Endothelial cell of umbilical vein (primary cell): ENCODE data around the gene LRRK1. TPM values are rescaled to one million over a fixed set of nuclear protein-coding genes. Genes with fewer than 3 reads are reported as not detected.

ENCODE experiments used
- BruUV-seq: library from RNA; stranded (reverse); fragments of 400-500 nt; replicated peaks from 2 replicates; lab custom pipeline; 2021; lab: Mats Ljungman, UMichigan
- CTCF ChIA-PET: fragments of 300-600, 350-600 bp; sonication (Branson Sonifier 250); formaldehyde crosslinking; loops from one replicate; lab custom pipeline; 2021; ENCODE audit warnings: antibody characterized with exemption, inconsistent platforms; lab: Charles Lee
- POLR2A ChIA-PET: fragments of 300-600, 350-600 bp; sonication (Branson Sonifier 250); formaldehyde crosslinking; loops from one replicate; lab custom pipeline; 2021; ENCODE audit warnings: antibody characterized with exemption, inconsistent platforms; lab: Charles Lee
- DNase-seq: peaks from one replicate; pipeline ENCODE4 v3.0.0-alpha.2; 2011; ENCODE audit warnings: low read depth, low spot score
- FAIRE-seq: peaks from 2 replicates; lab custom pipeline; 2011; peaks lifted over from hg19 to GRCh38; lab: Jason Lieb, UNC
- H2AFZ ChIP-seq: 2 replicates; pipeline ENCODE4 v1.6.0; 2012; ENCODE audit warnings: low read depth, low read length, control low read depth, inconsistent platforms
- H3K27ac ChIP-seq: 2 replicates; pipeline ENCODE4 v1.5.1; 2011; ENCODE audit warnings: low read depth, mild to moderate bottlenecking, control low read depth, low read length, moderate library complexity; ENCODE audit not compliant: insufficient read depth
- H3K27me3 ChIP-seq, 2 experiments: 2 replicates each; pipeline versions ENCODE4 v1.6.0 to v1.6.1; 2011; ENCODE audit warnings: low read length in 2 of 2, mixed read lengths in 1 of 2; ENCODE audit not compliant: control insufficient read depth in 2 of 2, insufficient read depth in 2 of 2
- H3K36me3 ChIP-seq, 2 experiments: 2 replicates in 1 of 2; 3 replicates in 1 of 2; pipeline ENCODE4 v1.5.1; 2011; ENCODE audit warnings: low read length in 2 of 2, mild to moderate bottlenecking in 1 of 2, moderate library complexity in 1 of 2; ENCODE audit not compliant: control insufficient read depth in 2 of 2, insufficient read depth in 2 of 2; ENCODE audit errors: extremely low read depth in 1 of 2
- H3K4me1 ChIP-seq: 3 replicates; pipeline ENCODE4 v1.5.1; 2011; ENCODE audit warnings: mild to moderate bottlenecking, low read length; ENCODE audit not compliant: control insufficient read depth, insufficient read depth; ENCODE audit errors: extremely low read depth
- H3K4me2 ChIP-seq: 2 replicates; pipeline ENCODE4 v1.6.1; 2011; ENCODE audit warnings: low read length, control low read depth, mixed read lengths; ENCODE audit not compliant: insufficient read depth
- H3K4me3 ChIP-seq, 3 experiments: fragments of 200-600 bp in 1 of 3; sonication (generic), shearing (Covaris generic) in 1 of 3; replicated peaks in 1 of 3; 2 replicates each; pipeline ENCODE4 v1.5.1; 2011 to 2016; ENCODE audit warnings: control low read depth in 3 of 3, low read length in 3 of 3, mild to moderate bottlenecking in 2 of 3, inconsistent platforms in 1 of 3, low read depth in 1 of 3, moderate library complexity in 1 of 3; ENCODE audit not compliant: insufficient read depth in 1 of 3
- H3K79me2 ChIP-seq: 2 replicates; pipeline ENCODE4 v1.6.0; 2012; ENCODE audit warnings: low read length, inconsistent platforms; ENCODE audit not compliant: control insufficient read depth, insufficient read depth
- H3K9ac ChIP-seq: replicated peaks from 2 replicates; pipeline ENCODE3; 2011; ENCODE audit warnings: low read length, control low read depth; ENCODE audit not compliant: insufficient read depth; ENCODE audit errors: extremely low read depth
- H3K9me1 ChIP-seq: replicated peaks from 3 replicates; pipeline ENCODE4 v1.6.0; 2011; ENCODE audit warnings: mild to moderate bottlenecking, low read length; ENCODE audit not compliant: control insufficient read depth, insufficient read depth; ENCODE audit errors: extremely low read depth
- H3K9me3 ChIP-seq: replicated peaks from 2 replicates; pipeline ENCODE4 v1.5.1; 2012; ENCODE audit warnings: low read length, inconsistent platforms; ENCODE audit not compliant: control insufficient read depth, insufficient read depth
- H4K20me1 ChIP-seq: replicated peaks from 2 replicates; pipeline ENCODE3; 2011; ENCODE audit warnings: mild to moderate bottlenecking, low read length; ENCODE audit not compliant: control insufficient read depth, insufficient read depth; ENCODE audit errors: extremely low read depth
- EZH2 ChIP-seq: IDR thresholded peaks from 2 replicates; pipeline ENCODE4 v1.6.1; 2012; ENCODE audit warnings: borderline replicate concordance, low read depth, mild to moderate bottlenecking, moderate library complexity, low read length, inconsistent platforms; ENCODE audit not compliant: severe bottlenecking
- FOS ChIP-seq: IDR thresholded peaks from 2 replicates; pipeline ENCODE4 v1.6.1; 2011; ENCODE audit warnings: mild to moderate bottlenecking, low read length, moderate library complexity, borderline replicate concordance; ENCODE audit not compliant: insufficient read depth
- GATA2 ChIP-seq: IDR thresholded peaks from 2 replicates; pipeline ENCODE4 v1.7.0; 2011; ENCODE audit warnings: low read depth, mild to moderate bottlenecking, moderate library complexity, mixed read lengths, low read length; ENCODE audit not compliant: insufficient read length, insufficient read depth
- JUN ChIP-seq: IDR thresholded peaks from 2 replicates; pipeline ENCODE4 v1.6.1; 2011; ENCODE audit warnings: borderline replicate concordance, low read depth; ENCODE audit not compliant: insufficient read length, insufficient read depth
- MYC ChIP-seq: IDR thresholded peaks from one replicate; pipeline ENCODE4 v1.6.1; 2011; ENCODE audit warnings: mild to moderate bottlenecking, low read depth, low read length
- POLR2A ChIP-seq: IDR thresholded peaks from 2 replicates; pipeline ENCODE4 v1.6.1; 2012; ENCODE audit warnings: low read depth, mild to moderate bottlenecking, control low read depth, low read length
- POLR2AphosphoS5 ChIP-seq: IDR thresholded peaks from 2 replicates; pipeline ENCODE4 v1.6.1; 2012; ENCODE audit warnings: low read depth, mild to moderate bottlenecking, control low read depth, low read length, moderate library complexity; ENCODE audit not compliant: insufficient read depth
- dilution Hi-C: fragments of 300-500 bp; cut with MboI; formaldehyde crosslinking; loops from one replicate; pipeline ENCODE4 v1.15.0; 2019; ENCODE audit warnings: low sequenced_read_pairs; ENCODE audit not compliant: extremely low pct_ligation_motif_present
- intact Hi-C: fragments of 100-400 bp; cut with micrococcal nuclease; formaldehyde crosslinking; loops from one replicate; pipeline ENCODE4 v1.10.0; 2022
- polyA plus RNA-seq, 4 experiments: library from polyadenylated mRNA; depleted of rRNA in 3 of 4; stranded (reverse) in 3 of 4; unstranded in 1 of 4; fragments of >200 nt; gene quantifications; 2 replicates each; pipeline versions ENCODE4 v1.2.1 to v1.2.3, GENCODE V29; 2011 to 2012; ENCODE audit warnings: missing spikeins in 1 of 4
- total RNA-seq: library from RNA; stranded (reverse); gene quantifications from 2 replicates; pipeline ENCODE4 v1.2.3, GENCODE V29; 2021
- TF ChIP-seq, protein P1 (sequence below): IDR thresholded peaks from 2 replicates; pipeline ENCODE4 v1.6.1; 2011; ENCODE audit not compliant: insufficient read depth, insufficient read length
- TF ChIP-seq, protein P2 (sequence below), 2 donors: IDR thresholded peaks; 1 replicate in 1 of 2; 2 replicates in 1 of 2; pipeline ENCODE4 v1.5.1; 2011; ENCODE audit warnings: low read length in 2 of 2, mild to moderate bottlenecking in 2 of 2, moderate library complexity in 2 of 2, control low read depth in 1 of 2, inconsistent platforms in 1 of 2, low read depth in 1 of 2; ENCODE audit not compliant: insufficient read depth in 1 of 2; ENCODE audit errors: extremely low read depth in 1 of 2

LRRK1 gene
- total and polyA plus RNA-seq, 2 donors (not counting 3 experiments of a cell fraction or from before 2014, with no cell fraction given): 11.0 to 22.1 TPM

DNA sequence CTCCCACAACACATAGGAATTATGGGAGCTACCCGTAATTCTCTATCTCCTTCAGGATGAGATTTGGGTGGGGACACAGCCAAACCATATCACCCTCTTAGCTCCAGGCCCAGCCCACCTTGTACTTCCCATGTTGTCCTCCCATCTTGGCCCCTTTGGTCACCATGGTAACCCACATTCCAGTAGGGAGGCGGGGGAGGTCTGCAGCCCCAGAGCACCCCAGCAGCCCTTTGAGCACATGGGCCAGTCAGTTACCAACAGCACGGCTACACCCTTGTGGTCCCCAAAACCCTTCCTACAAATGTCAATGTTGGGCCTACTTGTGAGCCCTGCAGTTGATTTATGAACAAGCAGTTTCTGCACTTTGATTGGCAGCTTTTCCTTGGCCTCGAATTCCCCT lies 84.5 kb downstream of the LRRK1 start:
- Histone ChIP-seq H3K9me1 (no peaks in the 10 kb centered on the region), H3K27ac (no peak overlapping the region), H3K9ac (no peak overlapping the region), H2AFZ (no peak overlapping the region), H3K4me3 (no peak overlapping the region), H3K79me2 (no peaks in the 10 kb centered on the region), H3K9me3 (no peaks in the 10 kb centered on the region), H3K27me3 (no peaks in the 10 kb centered on the region), H3K4me1 (peaks cover 6% of the 10 kb centered on the region), H3K36me3 (peaks cover 0 to 3% of the 10 kb centered on the region in 2 experiments), H3K4me2 (no peak overlapping the region), H4K20me1 (no peaks in the 10 kb centered on the region)
- DNase-seq (no peak), FAIRE-seq (no peak)
- ChIA-PET POLR2A (no interaction called here), CTCF (interaction anchor here (1.0 to 3.6 kb wide), 4 partner anchors 27 to 131 kb away, joined by 3 to 34 read pairs (median 4); partner anchors contain the start of gene LRRK1)
- TF ChIP-seq, protein P1, sequence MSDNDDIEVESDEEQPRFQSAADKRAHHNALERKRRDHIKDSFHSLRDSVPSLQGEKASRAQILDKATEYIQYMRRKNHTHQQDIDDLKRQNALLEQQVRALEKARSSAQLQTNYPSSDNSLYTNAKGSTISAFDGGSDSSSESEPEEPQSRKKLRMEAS: no peak
- TF ChIP-seq JUN: no peak
- TF ChIP-seq, protein P2, sequence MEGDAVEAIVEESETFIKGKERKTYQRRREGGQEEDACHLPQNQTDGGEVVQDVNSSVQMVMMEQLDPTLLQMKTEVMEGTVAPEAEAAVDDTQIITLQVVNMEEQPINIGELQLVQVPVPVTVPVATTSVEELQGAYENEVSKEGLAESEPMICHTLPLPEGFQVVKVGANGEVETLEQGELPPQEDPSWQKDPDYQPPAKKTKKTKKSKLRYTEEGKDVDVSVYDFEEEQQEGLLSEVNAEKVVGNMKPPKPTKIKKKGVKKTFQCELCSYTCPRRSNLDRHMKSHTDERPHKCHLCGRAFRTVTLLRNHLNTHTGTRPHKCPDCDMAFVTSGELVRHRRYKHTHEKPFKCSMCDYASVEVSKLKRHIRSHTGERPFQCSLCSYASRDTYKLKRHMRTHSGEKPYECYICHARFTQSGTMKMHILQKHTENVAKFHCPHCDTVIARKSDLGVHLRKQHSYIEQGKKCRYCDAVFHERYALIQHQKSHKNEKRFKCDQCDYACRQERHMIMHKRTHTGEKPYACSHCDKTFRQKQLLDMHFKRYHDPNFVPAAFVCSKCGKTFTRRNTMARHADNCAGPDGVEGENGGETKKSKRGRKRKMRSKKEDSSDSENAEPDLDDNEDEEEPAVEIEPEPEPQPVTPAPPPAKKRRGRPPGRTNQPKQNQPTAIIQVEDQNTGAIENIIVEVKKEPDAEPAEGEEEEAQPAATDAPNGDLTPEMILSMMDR (IDR thresholded peaks at IDR 0.05; ENCODE audit: extremely low read depth in 1 of 2, insufficient read depth in 1 of 2, low read depth in 1 of 2, low read length in 2 of 2): no peak
- BruUV-seq: no TSS peak
- dilution Hi-C loops: no loop called here
- intact Hi-C loops: no loop called here

DNA sequence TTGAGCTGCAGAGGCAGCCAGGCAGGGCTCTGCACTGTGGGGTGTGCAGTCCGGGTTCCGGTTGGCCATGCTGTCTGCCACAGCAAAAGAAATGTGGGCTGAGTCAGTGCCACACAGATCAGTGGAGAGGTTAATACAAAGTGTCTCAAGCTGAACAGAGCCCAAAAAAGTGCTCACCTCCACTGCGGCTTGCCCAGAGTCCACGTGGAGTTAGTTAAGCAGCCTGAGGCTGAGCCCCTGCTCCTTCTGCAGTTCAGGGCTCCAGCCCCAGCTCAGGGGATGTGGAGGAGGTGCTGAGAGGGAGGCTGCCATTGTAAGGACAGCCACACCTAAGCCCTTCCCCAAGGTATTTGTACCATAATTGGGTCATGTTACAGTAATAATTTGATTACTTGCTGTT lies 85.3 kb downstream of the LRRK1 start:
- Histone ChIP-seq H3K27me3 (no peaks in the 10 kb centered on the region), H3K9me1 (no peaks in the 10 kb centered on the region), H3K4me1 (peaks cover 6% of the 10 kb centered on the region), H2AFZ (no peak overlapping the region), H3K4me2 (no peak overlapping the region), H3K36me3 (peaks cover 0 to 3% of the 10 kb centered on the region in 2 experiments), H3K9ac (no peak overlapping the region), H3K79me2 (no peaks in the 10 kb centered on the region), H4K20me1 (no peaks in the 10 kb centered on the region), H3K9me3 (no peaks in the 10 kb centered on the region), H3K4me3 (no peak overlapping the region), H3K27ac (no peak overlapping the region)
- dilution Hi-C loops: no loop called here
- CTCF ChIA-PET: interaction anchor here (1.5 to 3.6 kb wide), 2 partner anchors 86 to 132 kb away, joined by 4 to 34 read pairs; partner anchors contain the start of gene LRRK1
- no peak for FAIRE-seq
- no peak for DNase-seq
- POLR2A ChIA-PET: no interaction called here
- intact Hi-C loops: no loop called here
- TF ChIP-seq GATA2 (no peak), EZH2 (no peak), FOS (no peak), JUN (no peak), POLR2A (no peak), POLR2AphosphoS5 (no peak), MYC (no peak)
- TF ChIP-seq, protein P2 (IDR thresholded peaks at IDR 0.05; ENCODE audit: extremely low read depth in 1 of 2, insufficient read depth in 1 of 2, low read depth in 1 of 2, low read length in 2 of 2): no peak
- TF ChIP-seq, protein P1: no peak
- BruUV-seq: no TSS peak
